Neural progenitor cell (in vitro differentiated cells): ENCODE results near the gene EYA4. TPM values are rescaled to one million over a fixed set of nuclear protein-coding genes. Genes with fewer than 3 reads are reported as not detected.

ENCODE experiments used
- DNase-seq: peaks from one replicate; pipeline ENCODE4 v3.0.0-alpha.2; 2016; ENCODE audit warnings: low spot score
- H2AFZ ChIP-seq: fragments of 200-600 bp; sonication (generic); replicated peaks from 2 replicates; pipeline ENCODE4 v1.6.1; 2016; ENCODE audit warnings: antibody characterized with exemption
- H3F3A ChIP-seq: fragments of 200-600 bp; sonication (generic); 2 replicates; pipeline ENCODE4 v1.6.1; 2016; ENCODE audit warnings: antibody characterized with exemption, low read depth
- H3K27ac ChIP-seq: fragments of 200-600 bp; sonication (generic); 2 replicates; pipeline ENCODE4 v1.5.1; 2016; ENCODE audit warnings: mild to moderate bottlenecking
- H3K27me3 ChIP-seq: fragments of 200-600 bp; sonication (generic); 2 replicates; pipeline ENCODE4 v1.6.1; 2016; ENCODE audit warnings: mild to moderate bottlenecking, moderate library complexity
- H3K36me3 ChIP-seq: fragments of 200-600 bp; sonication (generic); 2 replicates; pipeline ENCODE4 v1.5.1; 2016
- H3K4me1 ChIP-seq: fragments of 200-600 bp; sonication (generic); 2 replicates; pipeline ENCODE4 v1.6.1; 2016; ENCODE audit warnings: mixed run types
- H3K4me2 ChIP-seq: fragments of 200-600 bp; sonication (generic); 2 replicates; pipeline ENCODE4 v1.6.1; 2016
- H3K4me3 ChIP-seq: fragments of 200-600 bp; sonication (generic); 2 replicates; pipeline ENCODE4 v1.5.1; 2016
- H3K79me2 ChIP-seq: fragments of 200-600 bp; sonication (generic); 2 replicates; pipeline ENCODE4 v1.6.1; 2016; ENCODE audit warnings: low read depth
- H3K9ac ChIP-seq: fragments of 200-600 bp; sonication (generic); 2 replicates; pipeline ENCODE4 v1.6.1; 2016
- H3K9me3 ChIP-seq: fragments of 200-600 bp; sonication (generic); 2 replicates; pipeline ENCODE4 v1.5.1; 2016; ENCODE audit warnings: low read depth
- H4K20me1 ChIP-seq: fragments of 200-600 bp; sonication (generic); 2 replicates; pipeline ENCODE4 v1.6.1; 2016; ENCODE audit warnings: low read depth
- H3K27ac Mint-ChIP-seq: 3 replicates; pipeline ENCODE4 v1.8.0; 2021; ENCODE audit warnings: mixed read lengths
- H3K27me3 Mint-ChIP-seq: 2 replicates; pipeline ENCODE4 v1.8.0; 2022; ENCODE audit warnings: low read depth, mild to moderate bottlenecking, inconsistent platforms, moderate library complexity, mixed read lengths; ENCODE audit not compliant: insufficient read depth
- H3K36me3 Mint-ChIP-seq: 3 replicates; pipeline ENCODE4 v1.8.0; 2021; ENCODE audit warnings: mixed read lengths
- H3K4me1 Mint-ChIP-seq: 3 replicates; pipeline ENCODE4 v1.8.0; 2021; ENCODE audit warnings: mixed read lengths
- H3K4me3 Mint-ChIP-seq: 3 replicates; pipeline ENCODE4 v1.8.0; 2021; ENCODE audit warnings: mild to moderate bottlenecking, moderate library complexity, mixed read lengths
- H3K9me3 Mint-ChIP-seq: 3 replicates; pipeline ENCODE4 v1.8.0; 2020; ENCODE audit warnings: mixed read lengths
- EZH2 ChIP-seq: fragments of 200-600 bp; sonication (generic); IDR thresholded peaks from 2 replicates; pipeline ENCODE4 v1.6.1; 2017; ENCODE audit warnings: antibody characterized with exemption, mild to moderate bottlenecking, moderate library complexity
- EZH2phosphoT487 ChIP-seq: fragments of 200-600 bp; sonication (generic); IDR thresholded peaks from 2 replicates; pipeline ENCODE4 v1.6.1; 2017; ENCODE audit warnings: antibody characterized with exemption
- total RNA-seq: library from RNA; depleted of rRNA; stranded (reverse); fragments of >200 nt; gene quantifications from 2 replicates; pipeline ENCODE4 v1.2.3, GENCODE V29; 2015; ENCODE audit warnings: low replicate concordance
- TF ChIP-seq, protein P1 (sequence below): fragments of 200-600 bp; sonication (generic); IDR thresholded peaks from 2 replicates; pipeline ENCODE4 v1.5.1; 2017; ENCODE audit warnings: antibody characterized with exemption, mild to moderate bottlenecking

Gene EYA4
- total RNA-seq, 1 donor from 2014 or later = 2.4 TPM

DNA sequence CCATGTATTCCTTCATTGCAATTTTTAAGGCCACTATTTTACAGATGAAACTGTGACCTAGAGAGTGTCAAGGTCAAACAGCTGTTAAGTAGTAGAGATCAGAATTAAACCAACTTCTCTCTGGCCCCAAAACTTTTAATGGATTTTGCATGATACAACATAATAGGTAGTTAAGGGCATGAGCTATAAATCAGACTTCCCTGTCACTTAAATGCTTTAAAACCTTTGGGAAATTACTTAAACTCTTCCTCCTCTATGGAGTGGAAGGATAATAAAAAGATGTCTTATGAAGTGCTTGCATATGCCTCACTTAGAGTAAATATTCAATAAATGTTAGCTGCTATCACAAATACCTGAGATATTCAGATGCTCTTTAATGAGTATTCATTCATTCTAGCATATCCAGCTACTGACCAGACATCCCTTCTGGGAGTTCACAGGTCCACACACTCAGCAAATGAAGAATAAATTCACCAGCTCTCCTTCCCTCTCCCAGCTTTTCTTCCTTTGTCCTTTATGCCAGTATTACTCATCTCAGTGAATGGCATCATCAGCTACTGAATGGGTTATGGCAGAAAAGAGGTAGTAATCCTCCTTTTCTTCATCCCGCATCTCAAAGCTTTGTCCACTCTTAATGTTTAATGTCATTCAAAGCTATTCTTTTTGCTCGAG lies 36.2 kb downstream of the EYA4 start:
- Histone ChIP-seq H3K27me3 (no peaks in the 10 kb centered on the region), H3K27ac (no peak overlapping the region), H3K36me3 (no peaks in the 10 kb centered on the region), H3K9me3 (no peaks in the 10 kb centered on the region), H4K20me1 (no peaks in the 10 kb centered on the region), H3K79me2 (no peaks in the 10 kb centered on the region), H3F3A (no peaks in the 10 kb centered on the region), H3K4me3 (no peak overlapping the region), H3K9ac (no peak overlapping the region), H2AFZ (no peak overlapping the region), H3K4me2 (peak overlapping the region; percentile 4), H3K4me1 (peaks cover 19% of the 10 kb centered on the region)
- peak; percentile 13 for DNase-seq
- TF ChIP-seq EZH2phosphoT487 (no peak), EZH2 (no peak)
- TF ChIP-seq, protein P1, sequence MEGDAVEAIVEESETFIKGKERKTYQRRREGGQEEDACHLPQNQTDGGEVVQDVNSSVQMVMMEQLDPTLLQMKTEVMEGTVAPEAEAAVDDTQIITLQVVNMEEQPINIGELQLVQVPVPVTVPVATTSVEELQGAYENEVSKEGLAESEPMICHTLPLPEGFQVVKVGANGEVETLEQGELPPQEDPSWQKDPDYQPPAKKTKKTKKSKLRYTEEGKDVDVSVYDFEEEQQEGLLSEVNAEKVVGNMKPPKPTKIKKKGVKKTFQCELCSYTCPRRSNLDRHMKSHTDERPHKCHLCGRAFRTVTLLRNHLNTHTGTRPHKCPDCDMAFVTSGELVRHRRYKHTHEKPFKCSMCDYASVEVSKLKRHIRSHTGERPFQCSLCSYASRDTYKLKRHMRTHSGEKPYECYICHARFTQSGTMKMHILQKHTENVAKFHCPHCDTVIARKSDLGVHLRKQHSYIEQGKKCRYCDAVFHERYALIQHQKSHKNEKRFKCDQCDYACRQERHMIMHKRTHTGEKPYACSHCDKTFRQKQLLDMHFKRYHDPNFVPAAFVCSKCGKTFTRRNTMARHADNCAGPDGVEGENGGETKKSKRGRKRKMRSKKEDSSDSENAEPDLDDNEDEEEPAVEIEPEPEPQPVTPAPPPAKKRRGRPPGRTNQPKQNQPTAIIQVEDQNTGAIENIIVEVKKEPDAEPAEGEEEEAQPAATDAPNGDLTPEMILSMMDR = no peak
- H3K36me3 Mint-ChIP-seq = no peaks in the 10 kb centered on the region
- H3K4me1 Mint-ChIP-seq = peaks cover 12% of the 10 kb centered on the region
- H3K9me3 Mint-ChIP-seq = no peaks in the 10 kb centered on the region
- no peak overlapping the region for H3K4me3 Mint-ChIP-seq
- H3K27me3 Mint-ChIP-seq = peaks cover 4% of the 10 kb centered on the region
- no peak overlapping the region for H3K27ac Mint-ChIP-seq

DNA sequence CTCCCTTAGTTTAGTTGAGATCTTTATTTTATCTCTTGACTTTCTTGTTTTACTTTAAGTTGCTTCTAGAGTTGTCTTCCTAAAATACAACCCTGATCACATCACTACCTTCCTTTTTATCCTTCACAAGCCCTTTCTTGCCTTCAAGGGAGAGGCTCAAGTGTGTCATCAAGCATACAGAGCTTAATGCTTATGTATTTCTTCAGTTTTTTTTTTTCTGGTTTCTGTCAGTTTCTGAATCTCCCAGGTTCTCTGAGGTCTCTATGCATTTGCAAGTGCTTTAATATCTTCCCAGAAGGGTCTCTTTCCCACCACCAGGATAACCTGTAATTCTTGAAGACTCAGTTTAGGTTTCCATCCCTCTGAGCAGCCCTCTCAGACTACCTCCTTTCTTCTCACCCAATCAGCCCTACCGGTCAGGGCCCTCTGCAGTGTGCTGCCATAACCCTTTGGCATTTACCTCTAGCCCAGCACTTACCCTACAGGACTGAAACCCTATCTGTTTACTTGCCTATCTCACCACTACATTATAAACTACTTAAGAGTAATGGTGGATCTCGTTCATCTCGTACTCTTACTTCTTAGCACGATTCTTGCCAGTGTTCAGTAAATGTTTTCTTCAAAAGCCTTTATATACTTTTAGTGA lies 36.9 kb downstream of the EYA4 start:
- H3K4me2 ChIP-seq = peak overlapping the region; percentile 4
- Mint-ChIP-seq H3K4me1 (peaks cover 12% of the 10 kb centered on the region), H3K4me3 (no peak overlapping the region), H3K27me3 (peaks cover 4% of the 10 kb centered on the region), H3K27ac (no peak overlapping the region), H3K9me3 (no peaks in the 10 kb centered on the region), H3K36me3 (no peaks in the 10 kb centered on the region)
- no peak for DNase-seq
- no peak for TF ChIP-seq EZH2phosphoT487
- TF ChIP-seq, protein P1 = no peak
- no peak for TF ChIP-seq EZH2
- no peaks in the 10 kb centered on the region for H3F3A ChIP-seq
- no peaks in the 10 kb centered on the region for H4K20me1 ChIP-seq
- no peaks in the 10 kb centered on the region for H3K9me3 ChIP-seq
- no peak overlapping the region for H3K9ac ChIP-seq
- H2AFZ ChIP-seq = no peak overlapping the region
- no peaks in the 10 kb centered on the region for H3K27me3 ChIP-seq
- H3K36me3 ChIP-seq = no peaks in the 10 kb centered on the region
- no peak overlapping the region for H3K4me3 ChIP-seq
- H3K4me1 ChIP-seq = peaks cover 19% of the 10 kb centered on the region
- H3K27ac ChIP-seq = no peak overlapping the region
- H3K79me2 ChIP-seq = no peaks in the 10 kb centered on the region

DNA sequence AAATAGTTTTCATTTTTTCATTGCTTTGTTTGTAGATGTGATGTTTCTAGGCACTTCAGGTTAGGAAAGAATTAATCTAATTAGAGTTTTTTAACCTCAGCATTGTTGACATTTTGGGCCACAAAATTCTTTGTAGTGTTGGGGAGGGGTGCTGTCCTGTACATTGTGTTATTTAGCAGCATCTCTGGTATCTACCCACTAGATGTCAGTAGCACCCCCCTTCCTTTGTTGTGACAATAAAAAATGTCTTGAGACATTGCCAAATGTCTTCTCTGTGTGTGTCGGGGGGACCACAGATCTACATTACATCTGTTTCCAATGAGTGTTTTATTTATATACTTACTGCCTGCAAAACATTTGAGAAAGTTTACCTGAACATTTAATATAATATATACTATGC lies 45.6 kb downstream of the EYA4 start:
- Mint-ChIP-seq H3K4me1 (no peaks in the 10 kb centered on the region), H3K4me3 (no peak overlapping the region), H3K27me3 (peaks cover 2% of the 10 kb centered on the region), H3K9me3 (no peaks in the 10 kb centered on the region), H3K27ac (no peak overlapping the region), H3K36me3 (no peaks in the 10 kb centered on the region)
- no peak for TF ChIP-seq EZH2phosphoT487
- no peak for TF ChIP-seq EZH2
- TF ChIP-seq, protein P1 = peak; percentile 60
- DNase-seq = peak; percentile 51
- H2AFZ ChIP-seq = no peak overlapping the region
- H3K79me2 ChIP-seq = no peaks in the 10 kb centered on the region
- H4K20me1 ChIP-seq = no peaks in the 10 kb centered on the region
- H3F3A ChIP-seq = no peaks in the 10 kb centered on the region
- no peak overlapping the region for H3K9ac ChIP-seq
- H3K36me3 ChIP-seq = no peaks in the 10 kb centered on the region
- no peak overlapping the region for H3K4me2 ChIP-seq
- H3K27ac ChIP-seq = no peak overlapping the region
- no peaks in the 10 kb centered on the region for H3K27me3 ChIP-seq
- peaks cover 10% of the 10 kb centered on the region for H3K4me1 ChIP-seq
- no peaks in the 10 kb centered on the region for H3K9me3 ChIP-seq
- no peak overlapping the region for H3K4me3 ChIP-seq
